ENCODE measurements around the gene JCAD.

DNA sequence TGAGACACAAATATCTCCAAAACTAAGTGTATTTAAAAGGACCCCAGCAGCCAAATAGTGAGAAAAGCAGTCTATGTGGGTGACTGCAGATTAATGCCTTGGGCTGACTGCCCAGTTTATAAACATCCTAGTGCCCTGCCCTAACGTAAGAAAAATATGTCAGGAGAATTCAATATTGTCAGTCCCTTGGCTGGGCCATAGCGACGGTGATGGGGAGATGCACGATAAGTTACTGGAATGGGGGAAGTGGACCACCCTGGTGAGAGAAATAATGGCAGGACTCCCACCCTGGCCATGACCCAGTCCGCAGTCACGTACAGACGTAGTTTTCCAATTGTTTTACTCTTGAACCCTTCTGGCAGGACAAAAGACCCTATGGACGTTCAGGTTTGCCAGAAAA, 48.0 kb downstream of the JCAD start:
- TF ChIP-seq, protein P1, sequence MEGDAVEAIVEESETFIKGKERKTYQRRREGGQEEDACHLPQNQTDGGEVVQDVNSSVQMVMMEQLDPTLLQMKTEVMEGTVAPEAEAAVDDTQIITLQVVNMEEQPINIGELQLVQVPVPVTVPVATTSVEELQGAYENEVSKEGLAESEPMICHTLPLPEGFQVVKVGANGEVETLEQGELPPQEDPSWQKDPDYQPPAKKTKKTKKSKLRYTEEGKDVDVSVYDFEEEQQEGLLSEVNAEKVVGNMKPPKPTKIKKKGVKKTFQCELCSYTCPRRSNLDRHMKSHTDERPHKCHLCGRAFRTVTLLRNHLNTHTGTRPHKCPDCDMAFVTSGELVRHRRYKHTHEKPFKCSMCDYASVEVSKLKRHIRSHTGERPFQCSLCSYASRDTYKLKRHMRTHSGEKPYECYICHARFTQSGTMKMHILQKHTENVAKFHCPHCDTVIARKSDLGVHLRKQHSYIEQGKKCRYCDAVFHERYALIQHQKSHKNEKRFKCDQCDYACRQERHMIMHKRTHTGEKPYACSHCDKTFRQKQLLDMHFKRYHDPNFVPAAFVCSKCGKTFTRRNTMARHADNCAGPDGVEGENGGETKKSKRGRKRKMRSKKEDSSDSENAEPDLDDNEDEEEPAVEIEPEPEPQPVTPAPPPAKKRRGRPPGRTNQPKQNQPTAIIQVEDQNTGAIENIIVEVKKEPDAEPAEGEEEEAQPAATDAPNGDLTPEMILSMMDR (IDR thresholded peaks at IDR 0.05 in 2 of 3, conservative IDR thresholded peaks at IDR 0.05 in 1 of 3; ENCODE audit: control insufficient read depth in 2 of 3, extremely low read depth in 1 of 3, insufficient read depth in 1 of 3, low read depth in 3 of 3, low read length in 3 of 3): no peak
- TF ChIP-seq, protein P2, sequence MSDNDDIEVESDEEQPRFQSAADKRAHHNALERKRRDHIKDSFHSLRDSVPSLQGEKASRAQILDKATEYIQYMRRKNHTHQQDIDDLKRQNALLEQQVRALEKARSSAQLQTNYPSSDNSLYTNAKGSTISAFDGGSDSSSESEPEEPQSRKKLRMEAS (IDR thresholded peaks at IDR 0.05; ENCODE audit: low read depth, low read length): no peak
- TF ChIP-seq CBFB (IDR thresholded peaks at IDR 0.05; ENCODE audit: low read depth): no peak
- TF ChIP-seq POLR2A (IDR thresholded peaks at IDR 0.05; ENCODE audit: low read depth, low read length): no peak
- TF ChIP-seq, protein P3, sequence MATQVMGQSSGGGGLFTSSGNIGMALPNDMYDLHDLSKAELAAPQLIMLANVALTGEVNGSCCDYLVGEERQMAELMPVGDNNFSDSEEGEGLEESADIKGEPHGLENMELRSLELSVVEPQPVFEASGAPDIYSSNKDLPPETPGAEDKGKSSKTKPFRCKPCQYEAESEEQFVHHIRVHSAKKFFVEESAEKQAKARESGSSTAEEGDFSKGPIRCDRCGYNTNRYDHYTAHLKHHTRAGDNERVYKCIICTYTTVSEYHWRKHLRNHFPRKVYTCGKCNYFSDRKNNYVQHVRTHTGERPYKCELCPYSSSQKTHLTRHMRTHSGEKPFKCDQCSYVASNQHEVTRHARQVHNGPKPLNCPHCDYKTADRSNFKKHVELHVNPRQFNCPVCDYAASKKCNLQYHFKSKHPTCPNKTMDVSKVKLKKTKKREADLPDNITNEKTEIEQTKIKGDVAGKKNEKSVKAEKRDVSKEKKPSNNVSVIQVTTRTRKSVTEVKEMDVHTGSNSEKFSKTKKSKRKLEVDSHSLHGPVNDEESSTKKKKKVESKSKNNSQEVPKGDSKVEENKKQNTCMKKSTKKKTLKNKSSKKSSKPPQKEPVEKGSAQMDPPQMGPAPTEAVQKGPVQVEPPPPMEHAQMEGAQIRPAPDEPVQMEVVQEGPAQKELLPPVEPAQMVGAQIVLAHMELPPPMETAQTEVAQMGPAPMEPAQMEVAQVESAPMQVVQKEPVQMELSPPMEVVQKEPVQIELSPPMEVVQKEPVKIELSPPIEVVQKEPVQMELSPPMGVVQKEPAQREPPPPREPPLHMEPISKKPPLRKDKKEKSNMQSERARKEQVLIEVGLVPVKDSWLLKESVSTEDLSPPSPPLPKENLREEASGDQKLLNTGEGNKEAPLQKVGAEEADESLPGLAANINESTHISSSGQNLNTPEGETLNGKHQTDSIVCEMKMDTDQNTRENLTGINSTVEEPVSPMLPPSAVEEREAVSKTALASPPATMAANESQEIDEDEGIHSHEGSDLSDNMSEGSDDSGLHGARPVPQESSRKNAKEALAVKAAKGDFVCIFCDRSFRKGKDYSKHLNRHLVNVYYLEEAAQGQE (IDR thresholded peaks at IDR 0.05; ENCODE audit: low read depth, low read length): no peak
- no peak for TF ChIP-seq RCOR1 (conservative IDR thresholded peaks at IDR 0.05; ENCODE audit: low read depth, low read length)
- TF ChIP-seq, protein P4, sequence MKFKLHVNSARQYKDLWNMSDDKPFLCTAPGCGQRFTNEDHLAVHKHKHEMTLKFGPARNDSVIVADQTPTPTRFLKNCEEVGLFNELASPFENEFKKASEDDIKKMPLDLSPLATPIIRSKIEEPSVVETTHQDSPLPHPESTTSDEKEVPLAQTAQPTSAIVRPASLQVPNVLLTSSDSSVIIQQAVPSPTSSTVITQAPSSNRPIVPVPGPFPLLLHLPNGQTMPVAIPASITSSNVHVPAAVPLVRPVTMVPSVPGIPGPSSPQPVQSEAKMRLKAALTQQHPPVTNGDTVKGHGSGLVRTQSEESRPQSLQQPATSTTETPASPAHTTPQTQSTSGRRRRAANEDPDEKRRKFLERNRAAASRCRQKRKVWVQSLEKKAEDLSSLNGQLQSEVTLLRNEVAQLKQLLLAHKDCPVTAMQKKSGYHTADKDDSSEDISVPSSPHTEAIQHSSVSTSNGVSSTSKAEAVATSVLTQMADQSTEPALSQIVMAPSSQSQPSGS (IDR thresholded peaks at IDR 0.05; ENCODE audit: low read length): no peak
- no peak for TF ChIP-seq ZNF24 (IDR thresholded peaks at IDR 0.05)
- no peak for TF ChIP-seq POLR2AphosphoS5 (IDR thresholded peaks at IDR 0.05; ENCODE audit: low read length)

Measured in GM12878 (cell line).